HEK293 (cell line): ENCODE data around the gene FBXO17.

Source experiments
- CTCF ChIA-PET: fragments of 350-600 bp; formaldehyde crosslinking; extraction: SDS; loops from one replicate; lab custom pipeline; 2021; ENCODE audit warnings: antibody characterized with exemption; lab: Yijun Ruan, JAX
- POLR2A ChIA-PET: fragments of 300-600 bp; formaldehyde crosslinking; extraction: SDS; loops from one replicate; lab custom pipeline; 2020; ENCODE audit warnings: antibody characterized with exemption, inconsistent platforms; lab: Yijun Ruan, JAX
- H3K27ac ChIP-seq: fragments of 200-500 bp; sonication (Bioruptor generic); 2 replicates; pipeline ENCODE4 v1.5.1; 2014; ENCODE audit warnings: low read depth, low read length, control low read depth, inconsistent platforms; ENCODE audit errors: extremely low read depth
- H3K36me3 ChIP-seq, 2 experiments: fragments of 200-500 bp in 1 of 2; sonication (Bioruptor generic) in 1 of 2; 1 replicate in 1 of 2; 2 replicates in 1 of 2; pipeline ENCODE4 v1.5.1; 2014 to 2017; ENCODE audit warnings: inconsistent platforms in 2 of 2, low read length in 2 of 2; ENCODE audit not compliant: control insufficient read depth in 2 of 2, insufficient read depth in 1 of 2
- H3K4me1 ChIP-seq: fragments of 200-500 bp; sonication (Bioruptor generic); 2 replicates; pipeline ENCODE4 v1.5.1; 2014; ENCODE audit warnings: mild to moderate bottlenecking, low read length, inconsistent platforms; ENCODE audit not compliant: control insufficient read depth, insufficient read depth
- H3K4me3 ChIP-seq: 2 replicates; pipeline ENCODE4 v1.5.1; 2011; ENCODE audit warnings: low read depth, mild to moderate bottlenecking, control low read depth, low read length, moderate library complexity
- H3K9me3 ChIP-seq: fragments of 200-500 bp; sonication (Bioruptor generic); 2 replicates; pipeline ENCODE4 v1.5.1; 2014; ENCODE audit warnings: low read depth, low read length, inconsistent platforms; ENCODE audit not compliant: control insufficient read depth, insufficient read depth
- BCL11A ChIP-seq: fragments of 450-650 bp; formaldehyde crosslinking; IDR thresholded peaks from 2 replicates; pipeline ENCODE4 v1.5.1; 2016; ENCODE audit warnings: low read depth, missing biosample characterization, missing genetic modification characterization
- KLF10 ChIP-seq: fragments of 450-650 bp; IDR thresholded peaks from 2 replicates; pipeline ENCODE4 v1.5.1; 2018; ENCODE audit warnings: missing biosample characterization, mild to moderate bottlenecking, missing genetic modification characterization
- WT1 ChIP-seq: fragments of 450-650 bp; formaldehyde crosslinking; IDR thresholded peaks from 2 replicates; pipeline ENCODE4 v1.5.1; 2016; ENCODE audit warnings: missing biosample characterization, missing genetic modification characterization
- ZBTB11 ChIP-seq: fragments of 450-650 bp; formaldehyde crosslinking; conservative IDR thresholded peaks from 2 replicates; pipeline ENCODE4 v1.5.1; 2016; ENCODE audit warnings: low read depth, missing biosample characterization, missing genetic modification characterization
- ZBTB17 ChIP-seq: fragments of 450-650 bp; formaldehyde crosslinking; IDR thresholded peaks from 2 replicates; pipeline ENCODE4 v1.5.1; 2016; ENCODE audit warnings: missing biosample characterization, missing genetic modification characterization
- ZNF132 ChIP-seq: fragments of 450-650 bp; formaldehyde crosslinking; IDR thresholded peaks from 2 replicates; pipeline ENCODE4 v1.5.1; 2017; ENCODE audit warnings: missing biosample characterization, missing genetic modification characterization, borderline replicate concordance
- ZNF169 ChIP-seq: fragments of 450-650 bp; formaldehyde crosslinking; IDR thresholded peaks from 2 replicates; pipeline ENCODE4 v1.5.1; 2016; ENCODE audit warnings: missing biosample characterization, missing genetic modification characterization
- ZNF223 ChIP-seq: fragments of 450-650 bp; formaldehyde crosslinking; IDR thresholded peaks from 2 replicates; pipeline ENCODE4 v1.5.1; 2016; ENCODE audit warnings: missing biosample characterization, missing genetic modification characterization
- ZNF354C ChIP-seq: fragments of 450-650 bp; formaldehyde crosslinking; IDR thresholded peaks from 2 replicates; pipeline ENCODE4 v1.5.1; 2016; ENCODE audit warnings: missing biosample characterization, missing genetic modification characterization, low read depth, borderline replicate concordance
- ZNF473 ChIP-seq: fragments of 450-650 bp; formaldehyde crosslinking; IDR thresholded peaks from 2 replicates; pipeline ENCODE4 v1.5.1; 2017; ENCODE audit warnings: missing biosample characterization, missing genetic modification characterization
- ZNF514 ChIP-seq: fragments of 450-650 bp; formaldehyde crosslinking; IDR thresholded peaks from 2 replicates; pipeline ENCODE4 v1.5.1; 2016; ENCODE audit warnings: missing biosample characterization, missing genetic modification characterization
- ZNF558 ChIP-seq: fragments of 450-650 bp; formaldehyde crosslinking; IDR thresholded peaks from 2 replicates; pipeline ENCODE4 v1.5.1; 2016; ENCODE audit warnings: missing biosample characterization, missing genetic modification characterization
- ZNF580 ChIP-seq: fragments of 450-650 bp; formaldehyde crosslinking; IDR thresholded peaks from 2 replicates; pipeline ENCODE4 v1.5.1; 2016; ENCODE audit warnings: missing biosample characterization, missing genetic modification characterization
- ZNF785 ChIP-seq: fragments of 450-650 bp; formaldehyde crosslinking; IDR thresholded peaks from 2 replicates; pipeline ENCODE4 v1.5.1; 2016; ENCODE audit warnings: missing biosample characterization, missing genetic modification characterization
- ZSCAN16 ChIP-seq: fragments of 450-650 bp; formaldehyde crosslinking; IDR thresholded peaks from 2 replicates; pipeline ENCODE4 v1.5.1; 2016; ENCODE audit warnings: missing biosample characterization, missing genetic modification characterization
- ZSCAN23 ChIP-seq: fragments of 450-650 bp; formaldehyde crosslinking; IDR thresholded peaks from 2 replicates; pipeline ENCODE4 v1.5.1; 2016; ENCODE audit warnings: missing biosample characterization, missing genetic modification characterization
- TF ChIP-seq, protein P1 (sequence below): fragments of 450-650 bp; formaldehyde crosslinking; IDR thresholded peaks from 2 replicates; pipeline ENCODE4 v1.5.1; 2016; ENCODE audit warnings: missing biosample characterization, missing genetic modification characterization
- TF ChIP-seq, protein P2 (sequence below): fragments of 450-650 bp; formaldehyde crosslinking; conservative IDR thresholded peaks from 2 replicates; pipeline ENCODE4 v1.5.1; 2016; ENCODE audit warnings: low read depth, missing biosample characterization, missing genetic modification characterization

Gene FBXO17

GRCh38 chr19:38901683-38902082, 73.9 kb downstream of the FBXO17 start (continued):
- TF ChIP-seq ZNF580 (tag by site-specific recombination), result 0 out of 2 replicates have a peak, but pooled peaks have one; percentile 36
- TF ChIP-seq, protein P1, sequence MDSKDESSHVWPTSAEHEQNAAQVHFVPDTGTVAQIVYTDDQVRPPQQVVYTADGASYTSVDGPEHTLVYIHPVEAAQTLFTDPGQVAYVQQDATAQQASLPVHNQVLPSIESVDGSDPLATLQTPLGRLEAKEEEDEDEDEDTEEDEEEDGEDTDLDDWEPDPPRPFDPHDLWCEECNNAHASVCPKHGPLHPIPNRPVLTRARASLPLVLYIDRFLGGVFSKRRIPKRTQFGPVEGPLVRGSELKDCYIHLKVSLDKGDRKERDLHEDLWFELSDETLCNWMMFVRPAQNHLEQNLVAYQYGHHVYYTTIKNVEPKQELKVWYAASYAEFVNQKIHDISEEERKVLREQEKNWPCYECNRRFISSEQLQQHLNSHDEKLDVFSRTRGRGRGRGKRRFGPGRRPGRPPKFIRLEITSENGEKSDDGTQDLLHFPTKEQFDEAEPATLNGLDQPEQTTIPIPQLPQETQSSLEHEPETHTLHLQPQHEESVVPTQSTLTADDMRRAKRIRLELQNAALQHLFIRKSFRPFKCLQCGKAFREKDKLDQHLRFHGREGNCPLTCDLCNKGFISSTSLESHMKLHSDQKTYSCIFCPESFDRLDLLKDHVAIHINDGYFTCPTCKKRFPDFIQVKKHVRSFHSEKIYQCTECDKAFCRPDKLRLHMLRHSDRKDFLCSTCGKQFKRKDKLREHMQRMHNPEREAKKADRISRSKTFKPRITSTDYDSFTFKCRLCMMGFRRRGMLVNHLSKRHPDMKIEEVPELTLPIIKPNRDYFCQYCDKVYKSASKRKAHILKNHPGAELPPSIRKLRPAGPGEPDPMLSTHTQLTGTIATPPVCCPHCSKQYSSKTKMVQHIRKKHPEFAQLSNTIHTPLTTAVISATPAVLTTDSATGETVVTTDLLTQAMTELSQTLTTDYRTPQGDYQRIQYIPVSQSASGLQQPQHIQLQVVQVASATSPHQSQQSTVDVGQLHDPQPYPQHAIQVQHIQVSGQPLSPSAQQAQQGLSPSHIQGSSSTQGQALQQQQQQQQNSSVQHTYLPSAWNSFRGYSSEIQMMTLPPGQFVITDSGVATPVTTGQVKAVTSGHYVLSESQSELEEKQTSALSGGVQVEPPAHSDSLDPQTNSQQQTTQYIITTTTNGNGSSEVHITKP (tag by site-specific recombination), result peak; percentile 28; the same call in 1 of the 2 replicates
- TF ChIP-seq ZBTB11 (tag by site-specific recombination), result 0 out of 2 replicates have a peak, but pooled peaks have one; percentile 16
- TF ChIP-seq ZNF132 (tag by site-specific recombination), result no peak
- no peak for TF ChIP-seq ZBTB17 (tag by site-specific recombination)
- no peak for TF ChIP-seq ZNF169 (tag by site-specific recombination)
- 0 out of 2 replicates have a peak, but pooled peaks have one; percentile 40 for TF ChIP-seq ZSCAN16 (tag by site-specific recombination)

- peak overlapping the region; percentile 85 for H3K27ac ChIP-seq
- H3K4me1 ChIP-seq, result peaks cover 21% of the 10 kb centered on the region
- peaks cover 3% of the 10 kb centered on the region; the same call in 1 of the 2 replicates for H3K9me3 ChIP-seq
- H3K4me3 ChIP-seq, result no peak overlapping the region; the same call in 1 of the 2 replicates
- POLR2A ChIA-PET, result interaction anchor here (1.2 to 2.4 kb wide), 11 partner anchors 11 to 253 kb away, joined by 3 to 29 read pairs (median 9); partner anchors contain the start of genes ACTN4, CCER2, MRPS12 and SARS2
- CTCF ChIA-PET, result interaction anchor here (0.6 to 4.0 kb wide), 14 partner anchors 11 to 657 kb away, joined by 3 to 63 read pairs (median 3); partner anchors contain the start of genes FAM98C, MRPS12 and SARS2
- H3K36me3 ChIP-seq, result peaks cover 17 to 21% of the 10 kb centered on the region in 2 experiments
- no peak for TF ChIP-seq ZNF354C
- no peak for TF ChIP-seq ZNF785 (tag by site-specific recombination)
- TF ChIP-seq WT1 (tag by site-specific recombination), result no peak
- TF ChIP-seq, protein P1 (tag by site-specific recombination), result peak; percentile 44
- TF ChIP-seq ZNF223 (tag by site-specific recombination), result no peak
- no peak for TF ChIP-seq BCL11A (tag by site-specific recombination)
- no peak for TF ChIP-seq ZNF514 (tag by site-specific recombination)
- TF ChIP-seq ZNF473 (tag by site-specific recombination), result no peak
- TF ChIP-seq ZSCAN23 (tag by site-specific recombination), result no peak
- no peak for TF ChIP-seq KLF10 (tag by site-specific recombination)
- TF ChIP-seq, protein P2, sequence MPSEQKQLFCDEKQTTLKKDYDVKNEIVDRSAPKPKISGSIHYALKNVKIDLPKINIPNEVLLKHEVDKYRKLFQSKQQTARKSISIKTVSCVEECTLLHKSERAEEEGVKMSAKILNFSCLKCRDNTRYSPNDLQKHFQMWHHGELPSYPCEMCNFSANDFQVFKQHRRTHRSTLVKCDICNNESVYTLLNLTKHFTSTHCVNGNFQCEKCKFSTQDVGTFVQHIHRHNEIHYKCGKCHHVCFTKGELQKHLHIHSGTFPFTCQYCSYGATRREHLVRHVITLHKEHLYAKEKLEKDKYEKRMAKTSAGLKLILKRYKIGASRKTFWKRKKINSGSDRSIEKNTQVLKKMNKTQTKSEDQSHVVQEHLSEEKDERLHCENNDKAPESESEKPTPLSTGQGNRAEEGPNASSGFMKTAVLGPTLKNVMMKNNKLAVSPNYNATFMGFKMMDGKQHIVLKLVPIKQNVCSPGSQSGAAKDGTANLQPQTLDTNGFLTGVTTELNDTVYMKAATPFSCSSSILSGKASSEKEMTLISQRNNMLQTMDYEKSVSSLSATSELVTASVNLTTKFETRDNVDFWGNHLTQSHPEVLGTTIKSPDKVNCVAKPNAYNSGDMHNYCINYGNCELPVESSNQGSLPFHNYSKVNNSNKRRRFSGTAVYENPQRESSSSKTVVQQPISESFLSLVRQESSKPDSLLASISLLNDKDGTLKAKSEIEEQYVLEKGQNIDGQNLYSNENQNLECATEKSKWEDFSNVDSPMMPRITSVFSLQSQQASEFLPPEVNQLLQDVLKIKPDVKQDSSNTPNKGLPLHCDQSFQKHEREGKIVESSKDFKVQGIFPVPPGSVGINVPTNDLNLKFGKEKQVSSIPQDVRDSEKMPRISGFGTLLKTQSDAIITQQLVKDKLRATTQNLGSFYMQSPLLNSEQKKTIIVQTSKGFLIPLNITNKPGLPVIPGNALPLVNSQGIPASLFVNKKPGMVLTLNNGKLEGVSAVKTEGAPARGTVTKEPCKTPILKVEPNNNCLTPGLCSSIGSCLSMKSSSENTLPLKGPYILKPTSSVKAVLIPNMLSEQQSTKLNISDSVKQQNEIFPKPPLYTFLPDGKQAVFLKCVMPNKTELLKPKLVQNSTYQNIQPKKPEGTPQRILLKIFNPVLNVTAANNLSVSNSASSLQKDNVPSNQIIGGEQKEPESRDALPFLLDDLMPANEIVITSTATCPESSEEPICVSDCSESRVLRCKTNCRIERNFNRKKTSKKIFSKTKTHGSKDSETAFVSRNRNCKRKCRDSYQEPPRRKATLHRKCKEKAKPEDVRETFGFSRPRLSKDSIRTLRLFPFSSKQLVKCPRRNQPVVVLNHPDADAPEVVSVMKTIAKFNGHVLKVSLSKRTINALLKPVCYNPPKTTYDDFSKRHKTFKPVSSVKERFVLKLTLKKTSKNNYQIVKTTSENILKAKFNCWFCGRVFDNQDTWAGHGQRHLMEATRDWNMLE (tag by site-specific recombination), result no peak
- no peak for TF ChIP-seq ZNF558 (tag by site-specific recombination)
Measured at GRCh38 chr19:38900743-38901190, 74.8 kb downstream of the FBXO17 start.
